ENCODE results near the gene LPIN2. TPM values are rescaled to one million over a fixed set of nuclear protein-coding genes. Genes with fewer than 3 reads are reported as not detected.

Gene LPIN2
- total and polyA plus RNA-seq, 2 of the 13 experiments (the other 11 are each of a cell fraction or from before 2014, with no cell fraction given) = 46.0 to 119 TPM

DNA sequence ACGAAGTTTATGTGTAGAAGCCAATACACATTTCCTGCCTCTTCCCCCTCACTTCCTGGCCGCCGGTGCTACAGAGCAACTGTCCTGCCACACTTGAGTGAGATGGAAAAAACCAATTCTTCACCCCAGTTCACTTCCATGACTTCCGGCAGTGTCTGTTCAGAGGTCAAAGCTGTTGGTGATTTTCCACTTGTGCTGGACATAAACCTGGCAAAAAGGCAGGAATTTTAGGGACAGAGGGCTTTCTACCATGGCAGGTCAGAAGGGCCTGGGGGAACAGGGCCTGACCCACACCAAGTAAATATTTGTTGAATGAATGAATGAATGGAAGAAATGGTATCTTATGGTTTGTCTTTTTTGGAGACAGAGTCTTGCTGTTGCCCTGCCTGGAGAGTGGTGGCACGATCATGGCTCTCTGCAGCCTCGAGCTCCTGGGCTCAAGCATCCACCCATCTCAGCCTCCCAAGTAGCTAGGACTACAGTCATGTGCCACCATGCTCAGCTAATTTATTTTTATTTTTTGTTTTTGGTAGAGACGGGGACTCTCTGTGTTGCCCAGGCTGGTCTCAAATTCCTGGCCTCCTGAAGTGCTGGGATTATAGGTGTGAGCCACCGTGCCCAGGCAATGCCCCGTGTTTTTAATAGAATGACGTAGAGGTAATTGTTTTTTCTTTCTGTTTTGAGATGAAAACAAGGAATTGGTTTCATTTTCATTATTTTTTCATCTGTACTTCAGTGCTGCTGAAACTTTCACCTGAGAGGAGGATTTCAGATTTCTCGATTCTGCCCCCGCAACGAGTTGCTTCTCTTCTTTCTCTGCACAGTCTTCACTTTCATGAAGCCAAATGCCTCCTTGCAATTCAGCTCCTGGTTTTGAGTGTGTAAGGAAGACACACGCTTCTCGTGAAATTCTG lies 48.0 kb upstream of the LPIN2 start (continued):
- TF ChIP-seq GABPA (IDR thresholded peaks at IDR 0.05; ENCODE audit: low read depth, low read length) (peak; percentile 66), GABPA (CRISPR knock-in tag; IDR thresholded peaks at IDR 0.05; ENCODE audit: low read depth) (peak; percentile 90), SOX5 (CRISPR knock-in tag; IDR thresholded peaks at IDR 0.05; ENCODE audit: borderline replicate concordance) (peak; percentile 84; the same call in 1 of the 2 replicates), NFIC (IDR thresholded peaks at IDR 0.05; ENCODE audit: low read length) (peak; percentile 98), ZNF546 (CRISPR knock-in tag; conservative IDR thresholded peaks at IDR 0.05) (0 out of 2 replicates have a peak, but pooled peaks have one; percentile 26), ZNF331 (CRISPR knock-in tag; IDR thresholded peaks at IDR 0.05) (peak; percentile 79; the same call in 1 of the 2 replicates), POGZ (CRISPR knock-in tag; IDR thresholded peaks at IDR 0.05) (peak; percentile 85), ZNF350 (CRISPR knock-in tag; IDR thresholded peaks at IDR 0.05; ENCODE audit: borderline replicate concordance, low read depth) (peak; percentile 73; the same call in 1 of the 2 replicates), MBD4 (IDR thresholded peaks at IDR 0.05; ENCODE audit: borderline replicate concordance, low read length) (no peak; the same call in 1 of the 2 replicates)
- TF ChIP-seq, protein P1, sequence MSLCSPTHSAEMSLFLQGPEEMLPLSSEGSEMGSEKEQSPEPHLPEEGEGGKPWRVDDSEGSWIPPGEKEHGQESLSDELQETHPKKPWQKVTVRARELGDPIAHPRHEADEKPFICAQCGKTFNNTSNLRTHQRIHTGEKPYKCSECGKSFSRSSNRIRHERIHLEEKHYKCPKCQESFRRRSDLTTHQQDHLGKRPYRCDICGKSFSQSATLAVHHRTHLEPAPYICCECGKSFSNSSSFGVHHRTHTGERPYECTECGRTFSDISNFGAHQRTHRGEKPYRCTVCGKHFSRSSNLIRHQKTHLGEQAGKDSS (CRISPR knock-in tag; IDR thresholded peaks at IDR 0.05; ENCODE audit: borderline replicate concordance, low read depth) = peak; percentile 35; the same call in 1 of the 2 replicates
- TF ChIP-seq, protein P2, sequence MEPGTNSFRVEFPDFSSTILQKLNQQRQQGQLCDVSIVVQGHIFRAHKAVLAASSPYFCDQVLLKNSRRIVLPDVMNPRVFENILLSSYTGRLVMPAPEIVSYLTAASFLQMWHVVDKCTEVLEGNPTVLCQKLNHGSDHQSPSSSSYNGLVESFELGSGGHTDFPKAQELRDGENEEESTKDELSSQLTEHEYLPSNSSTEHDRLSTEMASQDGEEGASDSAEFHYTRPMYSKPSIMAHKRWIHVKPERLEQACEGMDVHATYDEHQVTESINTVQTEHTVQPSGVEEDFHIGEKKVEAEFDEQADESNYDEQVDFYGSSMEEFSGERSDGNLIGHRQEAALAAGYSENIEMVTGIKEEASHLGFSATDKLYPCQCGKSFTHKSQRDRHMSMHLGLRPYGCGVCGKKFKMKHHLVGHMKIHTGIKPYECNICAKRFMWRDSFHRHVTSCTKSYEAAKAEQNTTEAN (CRISPR knock-in tag; conservative IDR thresholded peaks at IDR 0.05) = peak; percentile 98
- TF ChIP-seq, protein P3, sequence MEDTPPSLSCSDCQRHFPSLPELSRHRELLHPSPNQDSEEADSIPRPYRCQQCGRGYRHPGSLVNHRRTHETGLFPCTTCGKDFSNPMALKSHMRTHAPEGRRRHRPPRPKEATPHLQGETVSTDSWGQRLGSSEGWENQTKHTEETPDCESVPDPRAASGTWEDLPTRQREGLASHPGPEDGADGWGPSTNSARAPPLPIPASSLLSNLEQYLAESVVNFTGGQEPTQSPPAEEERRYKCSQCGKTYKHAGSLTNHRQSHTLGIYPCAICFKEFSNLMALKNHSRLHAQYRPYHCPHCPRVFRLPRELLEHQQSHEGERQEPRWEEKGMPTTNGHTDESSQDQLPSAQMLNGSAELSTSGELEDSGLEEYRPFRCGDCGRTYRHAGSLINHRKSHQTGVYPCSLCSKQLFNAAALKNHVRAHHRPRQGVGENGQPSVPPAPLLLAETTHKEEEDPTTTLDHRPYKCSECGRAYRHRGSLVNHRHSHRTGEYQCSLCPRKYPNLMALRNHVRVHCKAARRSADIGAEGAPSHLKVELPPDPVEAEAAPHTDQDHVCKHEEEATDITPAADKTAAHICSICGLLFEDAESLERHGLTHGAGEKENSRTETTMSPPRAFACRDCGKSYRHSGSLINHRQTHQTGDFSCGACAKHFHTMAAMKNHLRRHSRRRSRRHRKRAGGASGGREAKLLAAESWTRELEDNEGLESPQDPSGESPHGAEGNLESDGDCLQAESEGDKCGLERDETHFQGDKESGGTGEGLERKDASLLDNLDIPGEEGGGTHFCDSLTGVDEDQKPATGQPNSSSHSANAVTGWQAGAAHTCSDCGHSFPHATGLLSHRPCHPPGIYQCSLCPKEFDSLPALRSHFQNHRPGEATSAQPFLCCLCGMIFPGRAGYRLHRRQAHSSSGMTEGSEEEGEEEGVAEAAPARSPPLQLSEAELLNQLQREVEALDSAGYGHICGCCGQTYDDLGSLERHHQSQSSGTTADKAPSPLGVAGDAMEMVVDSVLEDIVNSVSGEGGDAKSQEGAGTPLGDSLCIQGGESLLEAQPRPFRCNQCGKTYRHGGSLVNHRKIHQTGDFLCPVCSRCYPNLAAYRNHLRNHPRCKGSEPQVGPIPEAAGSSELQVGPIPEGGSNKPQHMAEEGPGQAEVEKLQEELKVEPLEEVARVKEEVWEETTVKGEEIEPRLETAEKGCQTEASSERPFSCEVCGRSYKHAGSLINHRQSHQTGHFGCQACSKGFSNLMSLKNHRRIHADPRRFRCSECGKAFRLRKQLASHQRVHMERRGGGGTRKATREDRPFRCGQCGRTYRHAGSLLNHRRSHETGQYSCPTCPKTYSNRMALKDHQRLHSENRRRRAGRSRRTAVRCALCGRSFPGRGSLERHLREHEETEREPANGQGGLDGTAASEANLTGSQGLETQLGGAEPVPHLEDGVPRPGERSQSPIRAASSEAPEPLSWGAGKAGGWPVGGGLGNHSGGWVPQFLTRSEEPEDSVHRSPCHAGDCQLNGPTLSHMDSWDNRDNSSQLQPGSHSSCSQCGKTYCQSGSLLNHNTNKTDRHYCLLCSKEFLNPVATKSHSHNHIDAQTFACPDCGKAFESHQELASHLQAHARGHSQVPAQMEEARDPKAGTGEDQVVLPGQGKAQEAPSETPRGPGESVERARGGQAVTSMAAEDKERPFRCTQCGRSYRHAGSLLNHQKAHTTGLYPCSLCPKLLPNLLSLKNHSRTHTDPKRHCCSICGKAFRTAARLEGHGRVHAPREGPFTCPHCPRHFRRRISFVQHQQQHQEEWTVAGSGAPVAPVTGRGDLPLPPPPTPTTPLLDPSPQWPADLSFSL (CRISPR knock-in tag; IDR thresholded peaks at IDR 0.05) = no peak
- TF ChIP-seq, protein P4, sequence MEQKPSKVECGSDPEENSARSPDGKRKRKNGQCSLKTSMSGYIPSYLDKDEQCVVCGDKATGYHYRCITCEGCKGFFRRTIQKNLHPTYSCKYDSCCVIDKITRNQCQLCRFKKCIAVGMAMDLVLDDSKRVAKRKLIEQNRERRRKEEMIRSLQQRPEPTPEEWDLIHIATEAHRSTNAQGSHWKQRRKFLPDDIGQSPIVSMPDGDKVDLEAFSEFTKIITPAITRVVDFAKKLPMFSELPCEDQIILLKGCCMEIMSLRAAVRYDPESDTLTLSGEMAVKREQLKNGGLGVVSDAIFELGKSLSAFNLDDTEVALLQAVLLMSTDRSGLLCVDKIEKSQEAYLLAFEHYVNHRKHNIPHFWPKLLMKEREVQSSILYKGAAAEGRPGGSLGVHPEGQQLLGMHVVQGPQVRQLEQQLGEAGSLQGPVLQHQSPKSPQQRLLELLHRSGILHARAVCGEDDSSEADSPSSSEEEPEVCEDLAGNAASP (CRISPR knock-in tag; IDR thresholded peaks at IDR 0.05; ENCODE audit: borderline replicate concordance) = peak; percentile 98
- TF ChIP-seq, protein P5, sequence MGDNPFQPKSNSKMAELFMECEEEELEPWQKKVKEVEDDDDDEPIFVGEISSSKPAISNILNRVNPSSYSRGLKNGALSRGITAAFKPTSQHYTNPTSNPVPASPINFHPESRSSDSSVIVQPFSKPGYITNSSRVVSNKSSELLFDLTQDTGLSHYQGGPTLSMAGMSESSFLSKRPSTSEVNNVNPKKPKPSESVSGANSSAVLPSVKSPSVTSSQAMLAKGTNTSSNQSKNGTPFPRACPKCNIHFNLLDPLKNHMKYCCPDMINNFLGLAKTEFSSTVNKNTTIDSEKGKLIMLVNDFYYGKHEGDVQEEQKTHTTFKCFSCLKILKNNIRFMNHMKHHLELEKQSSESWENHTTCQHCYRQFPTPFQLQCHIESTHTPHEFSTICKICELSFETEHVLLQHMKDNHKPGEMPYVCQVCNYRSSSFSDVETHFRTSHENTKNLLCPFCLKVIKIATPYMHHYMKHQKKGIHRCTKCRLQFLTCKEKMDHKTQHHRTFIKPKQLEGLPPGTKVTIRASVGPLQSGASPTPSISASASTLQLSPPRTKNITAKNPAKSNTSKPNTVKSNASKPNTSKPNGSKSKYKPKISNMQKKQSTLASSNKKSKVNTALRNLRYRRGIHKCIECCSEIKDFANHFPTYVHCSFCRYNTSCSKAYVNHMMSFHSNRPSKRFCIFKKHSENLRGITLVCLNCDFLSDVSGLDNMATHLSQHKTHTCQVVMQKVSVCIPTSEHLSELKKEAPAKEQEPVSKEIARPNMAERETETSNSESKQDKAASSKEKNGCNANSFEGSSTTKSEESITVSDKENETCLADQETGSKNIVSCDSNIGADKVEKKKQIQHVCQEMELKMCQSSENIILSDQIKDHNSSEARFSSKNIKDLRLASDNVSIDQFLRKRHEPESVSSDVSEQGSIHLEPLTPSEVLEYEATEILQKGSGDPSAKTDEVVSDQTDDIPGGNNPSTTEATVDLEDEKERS (CRISPR knock-in tag; IDR thresholded peaks at IDR 0.05) = peak; percentile 66; the same call in 1 of the 2 replicates

All from HepG2 (cell line).